HFFc6 (cell line): ENCODE measurements around the gene ARHGAP26. TPM values are rescaled to one million over a fixed set of nuclear protein-coding genes. Genes with fewer than 3 reads are reported as not detected.
"Not testable (repeated sequence)": the region's sequence is repeated elsewhere in the genome, so short reads cannot be mapped to it uniquely, and the experiment has no call there.

Source experiments
- DNase-seq: peaks from one replicate; pipeline ENCODE4 v3.0.0-alpha.2; 2018
- H3K27ac Mint-ChIP-seq: 2 replicates; pipeline ENCODE4 v1.8.0; 2020; ENCODE audit warnings: mild to moderate bottlenecking, mixed read lengths
- H3K27me3 Mint-ChIP-seq: 2 replicates; pipeline ENCODE4 v1.8.0; 2021; ENCODE audit warnings: mild to moderate bottlenecking, moderate library complexity, mixed read lengths; ENCODE audit not compliant: insufficient read depth
- H3K36me3 Mint-ChIP-seq: 2 replicates; pipeline ENCODE4 v1.8.0; 2021; ENCODE audit warnings: low read depth, mixed read lengths
- H3K4me1 Mint-ChIP-seq: 2 replicates; pipeline ENCODE4 v1.8.0; 2020; ENCODE audit warnings: low read depth, mixed read lengths
- H3K4me3 Mint-ChIP-seq: 2 replicates; pipeline ENCODE4 v1.8.0; 2020; ENCODE audit warnings: mild to moderate bottlenecking, moderate library complexity, mixed read lengths
- H3K9me3 Mint-ChIP-seq: 2 replicates; pipeline ENCODE4 v1.8.0; 2020; ENCODE audit warnings: mild to moderate bottlenecking, mixed read lengths
- total RNA-seq, 6 experiments: library from RNA; stranded (reverse); fragmentation: NEBNext Ultra II Directional; extraction: Animal tissue kit (Norgen Biotek cat#: 25700); gene quantifications; 2 replicates in 1 of 6; 3 replicates in 5 of 6; pipeline ENCODE4 v1.2.3, GENCODE V29; 2021
- TF ChIP-seq, protein P1 (sequence below): fragments of 200-600 bp; sonication (generic); IDR thresholded peaks from 2 replicates; pipeline ENCODE4 v1.5.0; 2021; ENCODE audit warnings: antibody characterized with exemption, mild to moderate bottlenecking

ARHGAP26 gene
- total RNA-seq, 6 experiments from 2014 or later: 2.3 to 3.6 (median 3.1) TPM

DNA sequence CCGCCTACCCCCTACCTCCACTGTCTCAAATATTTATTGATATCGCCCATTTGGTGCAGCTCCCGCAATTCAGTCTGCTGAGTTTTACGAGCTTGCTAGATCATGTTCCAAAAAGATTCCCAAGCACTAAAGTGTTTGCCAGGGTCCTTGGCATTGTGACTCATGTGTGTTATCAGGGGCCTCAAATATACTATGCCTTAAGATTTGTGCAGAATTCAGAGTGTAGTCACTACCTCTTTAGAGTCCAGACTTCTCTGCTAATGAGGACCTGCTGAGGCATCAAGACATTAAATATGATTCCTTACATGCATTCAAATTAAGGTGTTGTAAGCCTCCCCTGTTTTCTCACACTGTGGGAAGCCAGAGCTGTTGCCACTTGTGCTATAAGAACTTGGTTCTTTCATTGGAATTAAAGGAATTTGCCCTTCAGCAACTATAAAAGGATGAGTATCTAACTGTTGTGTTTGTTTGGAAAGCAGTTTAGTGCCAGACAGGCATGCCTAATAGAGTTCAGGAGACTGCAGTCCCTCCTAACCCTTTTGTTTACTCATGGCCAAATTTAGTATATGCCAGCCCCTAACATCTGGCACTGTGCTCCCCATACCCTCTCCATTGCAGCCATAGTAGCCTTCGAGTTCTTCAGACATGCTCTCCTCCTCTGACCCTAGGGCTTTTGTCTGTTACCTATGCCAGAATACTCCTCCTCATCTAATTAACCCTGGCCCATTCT, 316.9 kb downstream of the ARHGAP26 start:
- peak overlapping the region; percentile 1 for H3K27ac Mint-ChIP-seq

DNA sequence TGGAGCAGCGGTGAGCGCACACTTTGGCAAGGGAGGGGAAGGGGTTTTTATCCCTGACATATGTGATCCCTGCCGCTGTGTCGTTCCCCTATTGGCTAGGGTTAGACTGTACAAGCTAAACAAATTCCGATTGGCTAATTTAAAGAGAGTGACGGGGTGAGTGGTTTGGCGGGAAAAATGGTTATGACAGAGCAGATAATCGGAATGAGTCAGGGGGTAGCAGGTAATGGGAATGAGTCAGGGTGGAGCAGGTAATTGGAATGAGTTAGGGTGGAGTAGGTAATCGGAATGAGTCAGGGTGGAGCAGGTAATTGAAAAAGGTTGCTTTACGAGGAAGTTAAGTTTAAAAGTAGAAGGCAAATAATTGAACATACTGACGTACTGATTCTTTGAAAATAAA, 318.5 kb downstream of the ARHGAP26 start:
- not testable (repeated sequence) for H3K4me3 Mint-ChIP-seq

More for the DNA sequence above, 316.9 kb downstream of the ARHGAP26 start:
- no peaks in the 10 kb centered on the region for H3K36me3 Mint-ChIP-seq
- no peaks in the 10 kb centered on the region; the same call in 1 of the 2 replicates for H3K27me3 Mint-ChIP-seq
- no peak overlapping the region for H3K4me3 Mint-ChIP-seq
- TF ChIP-seq, protein P1, sequence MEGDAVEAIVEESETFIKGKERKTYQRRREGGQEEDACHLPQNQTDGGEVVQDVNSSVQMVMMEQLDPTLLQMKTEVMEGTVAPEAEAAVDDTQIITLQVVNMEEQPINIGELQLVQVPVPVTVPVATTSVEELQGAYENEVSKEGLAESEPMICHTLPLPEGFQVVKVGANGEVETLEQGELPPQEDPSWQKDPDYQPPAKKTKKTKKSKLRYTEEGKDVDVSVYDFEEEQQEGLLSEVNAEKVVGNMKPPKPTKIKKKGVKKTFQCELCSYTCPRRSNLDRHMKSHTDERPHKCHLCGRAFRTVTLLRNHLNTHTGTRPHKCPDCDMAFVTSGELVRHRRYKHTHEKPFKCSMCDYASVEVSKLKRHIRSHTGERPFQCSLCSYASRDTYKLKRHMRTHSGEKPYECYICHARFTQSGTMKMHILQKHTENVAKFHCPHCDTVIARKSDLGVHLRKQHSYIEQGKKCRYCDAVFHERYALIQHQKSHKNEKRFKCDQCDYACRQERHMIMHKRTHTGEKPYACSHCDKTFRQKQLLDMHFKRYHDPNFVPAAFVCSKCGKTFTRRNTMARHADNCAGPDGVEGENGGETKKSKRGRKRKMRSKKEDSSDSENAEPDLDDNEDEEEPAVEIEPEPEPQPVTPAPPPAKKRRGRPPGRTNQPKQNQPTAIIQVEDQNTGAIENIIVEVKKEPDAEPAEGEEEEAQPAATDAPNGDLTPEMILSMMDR: no peak
- DNase-seq: peak; percentile 82
- no peaks in the 10 kb centered on the region for H3K9me3 Mint-ChIP-seq
- H3K4me1 Mint-ChIP-seq: peaks cover 33% of the 10 kb centered on the region

DNA sequence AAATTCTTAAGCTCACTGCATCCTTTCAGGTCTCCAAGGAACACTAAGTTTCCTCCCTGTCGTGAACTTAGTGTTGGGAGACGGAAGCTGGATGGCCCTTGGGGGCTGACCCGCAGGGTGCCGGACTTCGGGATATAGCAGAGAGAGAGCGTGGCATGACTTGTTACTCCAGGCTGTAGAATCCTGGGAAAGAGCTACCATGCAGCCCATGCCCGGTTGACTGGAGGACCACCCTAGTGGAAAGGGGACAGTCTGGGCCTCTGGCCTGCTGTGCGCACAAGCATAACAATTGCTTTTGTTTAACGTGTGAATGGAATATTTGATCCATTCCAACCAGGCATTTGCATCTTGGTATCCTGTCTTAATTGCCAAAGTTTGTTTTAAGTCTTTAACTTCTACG, 319.9 kb downstream of the ARHGAP26 start:
- H3K27ac Mint-ChIP-seq, DNase-seq, H3K4me3 Mint-ChIP-seq, H3K36me3 Mint-ChIP-seq, H3K9me3 Mint-ChIP-seq, H3K27me3 Mint-ChIP-seq: not testable (repeated sequence)
- H3K4me1 Mint-ChIP-seq: peaks cover 17% of the 10 kb centered on the region

More for the DNA sequence above, 318.5 kb downstream of the ARHGAP26 start:
- not testable (repeated sequence) for H3K36me3 Mint-ChIP-seq, H3K9me3 Mint-ChIP-seq, H3K27ac Mint-ChIP-seq, DNase-seq, H3K27me3 Mint-ChIP-seq
- H3K4me1 Mint-ChIP-seq: peaks cover 17% of the 10 kb centered on the region

DNA sequence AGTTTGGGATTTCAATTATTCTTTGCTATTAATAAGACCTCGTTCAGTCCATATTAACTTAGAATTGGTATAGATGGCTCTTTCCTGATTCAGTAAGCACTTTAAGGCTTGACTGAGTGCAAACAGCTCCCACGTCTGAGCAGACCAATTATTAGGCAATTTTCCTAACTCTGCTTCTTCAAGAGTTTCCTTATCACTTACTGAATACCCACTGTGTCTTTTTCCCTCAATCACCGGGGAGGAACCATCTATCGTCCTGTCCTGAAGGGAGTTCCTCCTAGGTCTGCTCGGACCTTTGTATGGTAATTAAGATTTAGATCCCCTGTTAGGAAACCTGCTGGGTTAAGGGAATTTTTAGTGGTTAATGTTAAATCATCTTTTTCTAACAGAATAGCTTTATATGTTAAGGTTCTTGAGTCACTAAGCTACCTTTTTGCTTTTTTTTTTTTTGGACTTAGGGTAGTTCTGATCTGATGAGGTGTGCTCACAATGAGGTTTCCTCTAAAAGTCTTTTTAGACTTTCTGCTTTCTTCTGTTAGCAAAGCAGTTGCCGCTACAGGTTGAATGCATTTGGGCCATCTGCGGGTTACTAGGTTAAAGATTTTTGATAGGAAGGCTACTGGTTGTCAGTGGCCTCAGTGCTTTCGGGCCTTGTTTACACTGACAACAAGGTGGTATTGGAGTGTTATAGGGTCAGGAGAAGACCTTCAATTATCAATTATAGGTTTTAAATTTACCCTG, 322.7 kb downstream of the ARHGAP26 start:
- H3K4me1 Mint-ChIP-seq, H3K27me3 Mint-ChIP-seq, H3K9me3 Mint-ChIP-seq, H3K4me3 Mint-ChIP-seq, DNase-seq, H3K27ac Mint-ChIP-seq, H3K36me3 Mint-ChIP-seq: not testable (repeated sequence)

DNA sequence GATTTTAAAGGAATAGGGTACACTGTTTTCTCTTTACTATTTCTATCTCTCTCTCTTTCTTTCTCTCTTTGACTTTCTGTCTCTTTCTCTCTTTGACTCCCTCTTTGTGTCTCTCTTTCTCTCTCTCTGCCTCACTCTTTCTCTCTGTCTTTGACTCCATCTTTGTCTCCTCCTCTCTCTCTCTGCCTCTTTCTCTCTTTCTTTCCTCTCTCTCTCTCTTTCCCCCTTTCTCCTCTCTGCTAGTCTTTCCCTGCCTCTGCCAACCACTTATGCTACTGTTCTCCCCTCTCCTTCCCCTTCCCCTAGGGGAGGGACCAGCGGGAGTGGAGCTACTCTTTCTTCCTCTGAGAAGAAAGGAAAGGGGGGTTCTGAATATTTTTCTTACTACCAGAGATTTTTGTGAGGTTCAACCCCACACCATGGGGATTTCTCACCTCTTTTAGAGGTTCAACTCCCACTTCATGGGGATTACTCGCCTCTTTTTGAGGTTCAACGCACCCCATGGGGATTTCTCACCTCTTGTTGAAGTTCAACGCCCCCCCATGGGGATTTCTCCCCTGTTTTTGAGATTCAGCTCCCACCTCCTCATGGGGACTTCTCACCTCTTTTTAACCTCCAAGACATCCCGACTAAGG, 323.4 kb downstream of the ARHGAP26 start:
- H3K36me3 Mint-ChIP-seq: no peaks in the 10 kb centered on the region
- DNase-seq: no peak
- H3K27ac Mint-ChIP-seq: no peak overlapping the region
- no peaks in the 10 kb centered on the region for H3K9me3 Mint-ChIP-seq
- no peaks in the 10 kb centered on the region; the same call in none of the 2 replicates for H3K27me3 Mint-ChIP-seq
- TF ChIP-seq, protein P1: no peak
- H3K4me3 Mint-ChIP-seq: no peak overlapping the region
- no peaks in the 10 kb centered on the region for H3K4me1 Mint-ChIP-seq

DNA sequence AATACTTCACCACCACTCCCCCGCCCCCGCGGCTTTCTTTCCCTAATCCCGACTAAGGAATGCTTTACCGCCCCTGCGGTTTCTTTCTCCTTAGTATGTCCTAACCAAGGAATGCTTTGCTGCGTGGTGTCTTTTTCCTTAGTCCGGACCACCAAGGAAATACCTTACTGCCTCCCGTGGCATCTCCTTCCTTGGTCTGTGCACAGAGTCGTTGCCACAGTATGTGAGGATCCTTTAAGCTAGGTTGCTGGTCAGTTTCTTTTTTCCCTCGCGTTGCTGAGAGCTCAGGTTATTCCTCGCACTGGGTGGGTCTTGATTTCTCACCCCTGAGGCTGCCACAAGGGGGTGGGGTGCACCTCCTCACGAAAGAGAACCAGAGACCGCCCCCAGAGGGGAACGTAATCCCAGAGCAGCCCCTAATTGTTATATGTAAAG, 323.9 kb downstream of the ARHGAP26 start:
- DNase-seq: no peak
- H3K9me3 Mint-ChIP-seq: no peaks in the 10 kb centered on the region
- TF ChIP-seq, protein P1: 0 out of 2 replicates have a peak, but pooled peaks have one; percentile 6
- H3K4me3 Mint-ChIP-seq: no peak overlapping the region
- no peak overlapping the region for H3K27ac Mint-ChIP-seq
- no peaks in the 10 kb centered on the region for H3K36me3 Mint-ChIP-seq
- H3K4me1 Mint-ChIP-seq: no peaks in the 10 kb centered on the region
- H3K27me3 Mint-ChIP-seq: no peaks in the 10 kb centered on the region; the same call in none of the 2 replicates

DNA sequence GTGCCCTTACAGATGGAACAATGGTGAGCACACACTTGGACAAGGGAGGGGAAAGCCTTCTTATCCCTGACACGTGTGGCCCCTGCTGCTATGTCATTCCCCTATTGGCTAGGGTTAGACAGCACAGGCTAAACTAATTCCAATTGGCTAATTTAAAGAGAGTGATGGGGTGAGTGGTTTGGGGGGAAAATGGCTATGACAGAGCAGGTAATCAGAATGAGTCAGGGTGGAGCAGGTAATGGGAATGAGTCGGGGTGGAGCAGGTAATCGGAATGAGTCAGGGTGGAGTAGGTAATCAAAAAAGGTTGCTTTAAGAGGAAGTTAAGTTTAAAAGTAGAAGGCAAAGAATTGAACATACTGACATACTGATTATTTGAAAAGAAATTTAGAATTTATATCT, 324.4 kb downstream of the ARHGAP26 start:
- DNase-seq, H3K27me3 Mint-ChIP-seq, H3K4me1 Mint-ChIP-seq, H3K9me3 Mint-ChIP-seq, H3K36me3 Mint-ChIP-seq, H3K27ac Mint-ChIP-seq, H3K4me3 Mint-ChIP-seq: not testable (repeated sequence)
- TF ChIP-seq, protein P1: 0 out of 2 replicates have a peak, but pooled peaks have one; percentile 3
